ENCODE measurements around the gene SCAF4. TPM values are rescaled to one million over a fixed set of nuclear protein-coding genes. Genes with fewer than 3 reads are reported as not detected.
"Not testable (repeated sequence)": the region's sequence is repeated elsewhere in the genome, so short reads cannot be mapped to it uniquely, and the experiment has no call there.

SCAF4 gene
- total RNA-seq, 2 donors from 2014 or later = 33.3 to 34.2 TPM

- intact Hi-C loops (cut with DNase I, micrococcal nuclease) = no loop called here
- ATAC-seq = no peak
- DNase-seq = no peak
Observed at GRCh38 chr21:31750843-31751242, 18.9 kb upstream of the SCAF4 start.

DNA sequence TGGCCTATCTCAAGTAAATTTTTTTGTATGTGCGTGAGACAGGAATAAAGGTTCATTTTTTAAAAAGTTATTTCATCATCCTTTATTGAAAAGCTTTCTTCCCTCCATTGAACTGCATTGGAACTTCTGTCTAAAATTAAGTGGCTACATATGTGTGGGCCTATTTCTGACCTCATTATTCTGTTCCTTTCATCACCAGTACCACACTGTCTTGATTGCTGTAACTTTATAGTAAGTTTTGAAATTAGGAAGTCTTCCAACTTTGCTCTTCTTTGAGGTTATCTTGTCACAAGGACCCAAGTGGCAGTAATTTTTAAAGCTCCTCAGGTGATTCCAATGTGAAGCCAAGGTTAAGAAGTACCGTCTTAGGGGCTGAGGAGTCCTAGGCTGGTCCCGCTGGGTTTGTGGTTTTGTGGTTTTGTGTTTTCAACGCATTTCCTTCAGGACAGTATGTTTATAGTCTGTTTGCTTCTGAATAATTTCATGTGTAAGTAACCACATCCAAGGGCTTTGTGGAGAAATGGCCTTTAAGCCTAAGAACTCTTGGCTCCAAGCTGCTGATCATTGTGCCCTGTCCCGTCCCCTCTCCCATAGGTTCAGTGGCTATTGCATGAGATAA is 12.4 kb upstream of the SCAF4 start:
- DNase-seq = no peak
- no peak for ATAC-seq
- intact Hi-C loops (cut with DNase I, micrococcal nuclease) = no loop called here

DNA sequence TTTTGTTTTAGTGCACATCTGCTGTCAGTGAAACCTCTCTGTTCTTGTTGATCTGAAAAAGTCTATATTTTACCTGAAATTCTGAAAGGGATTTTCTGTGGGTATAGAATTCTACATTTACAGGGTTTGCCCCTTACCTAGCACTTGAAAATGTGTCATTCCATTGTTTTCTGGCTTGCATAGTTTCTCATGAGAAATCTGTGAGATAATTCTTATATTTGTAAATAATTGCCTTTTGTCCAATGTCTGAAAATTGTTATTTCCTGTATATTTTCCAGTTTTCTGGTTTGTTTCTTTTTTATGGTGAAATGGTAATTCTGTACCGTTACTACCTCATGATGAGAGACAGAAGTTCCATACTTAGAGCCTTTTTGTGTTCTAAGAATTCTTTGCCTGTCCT is 11.8 kb upstream of the SCAF4 start:
- intact Hi-C loops (cut with DNase I, micrococcal nuclease) = no loop called here
- no peak for DNase-seq
- no peak for ATAC-seq

- DNase-seq (no peak), ATAC-seq (no peak)
- intact Hi-C loops (cut with DNase I, micrococcal nuclease) = no loop called here
Observed at GRCh38 chr21:31741116-31741515, 9.2 kb upstream of the SCAF4 start.

GRCh38 chr21:31737586-31738397 is 5.9 kb upstream of the SCAF4 start:
- DNase-seq; ATAC-seq; intact Hi-C loops (cut with DNase I, micrococcal nuclease): not testable (repeated sequence)

GRCh38 chr21:31735511-31735992 is 3.6 kb upstream of the SCAF4 start:
- intact Hi-C loops (cut with DNase I, micrococcal nuclease) = no loop called here
- ATAC-seq (no peak), DNase-seq (no peak)

- ATAC-seq (no peak), DNase-seq (no peak)
- intact Hi-C loops (cut with DNase I, micrococcal nuclease) = no loop called here
Observed at GRCh38 chr21:31733551-31734149, 1.7 kb upstream of the SCAF4 start.

DNA sequence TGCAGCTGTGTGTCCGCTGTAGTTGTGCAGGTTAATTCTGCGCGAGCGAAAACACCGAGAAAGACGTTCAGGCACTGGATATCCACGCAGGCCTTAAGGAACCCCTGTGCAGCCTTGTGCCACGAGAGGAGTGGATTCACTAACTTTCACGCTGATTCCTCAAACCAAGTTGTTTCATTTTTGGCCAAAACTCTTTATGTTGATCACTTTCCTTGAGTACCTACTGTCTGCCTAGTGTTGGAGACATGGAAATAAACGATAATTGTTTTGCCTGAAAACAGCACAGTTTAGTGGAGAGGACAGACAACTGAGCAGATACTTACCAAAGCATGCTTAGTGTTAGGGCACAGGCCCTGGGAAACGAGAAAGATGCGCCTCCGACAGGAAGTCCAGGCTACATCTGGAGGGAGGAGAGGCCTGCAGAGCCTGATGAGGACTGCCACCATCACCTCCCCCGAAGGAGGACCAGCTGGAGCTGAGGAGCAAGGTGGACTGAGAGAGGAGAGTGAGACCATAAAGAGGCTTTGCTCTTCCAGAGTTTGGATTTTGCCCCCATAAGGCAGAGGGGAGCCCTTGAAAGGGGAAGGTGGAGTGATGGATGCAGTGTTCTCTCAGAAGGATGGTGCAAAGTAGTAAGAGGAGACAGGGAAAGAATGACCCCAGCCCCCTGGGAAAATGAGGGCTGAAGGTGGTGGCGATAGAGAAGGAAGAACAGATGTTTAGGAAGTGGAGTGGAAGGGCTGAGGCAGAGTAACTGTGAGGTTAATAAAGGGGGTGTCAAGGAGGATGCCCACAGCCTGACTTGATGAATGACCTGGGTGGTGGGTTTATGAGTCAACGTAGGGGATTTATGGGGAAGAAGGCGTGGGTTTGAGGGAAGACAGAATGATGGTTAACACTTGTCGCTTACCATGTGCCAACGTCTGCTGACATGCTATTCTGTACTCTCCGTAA is 956 bp upstream of the SCAF4 start:
- intact Hi-C loops (cut with DNase I, micrococcal nuclease) = no loop called here
- DNase-seq = peak; percentile 27 to 40
- ATAC-seq = peak; percentile 13

DNA sequence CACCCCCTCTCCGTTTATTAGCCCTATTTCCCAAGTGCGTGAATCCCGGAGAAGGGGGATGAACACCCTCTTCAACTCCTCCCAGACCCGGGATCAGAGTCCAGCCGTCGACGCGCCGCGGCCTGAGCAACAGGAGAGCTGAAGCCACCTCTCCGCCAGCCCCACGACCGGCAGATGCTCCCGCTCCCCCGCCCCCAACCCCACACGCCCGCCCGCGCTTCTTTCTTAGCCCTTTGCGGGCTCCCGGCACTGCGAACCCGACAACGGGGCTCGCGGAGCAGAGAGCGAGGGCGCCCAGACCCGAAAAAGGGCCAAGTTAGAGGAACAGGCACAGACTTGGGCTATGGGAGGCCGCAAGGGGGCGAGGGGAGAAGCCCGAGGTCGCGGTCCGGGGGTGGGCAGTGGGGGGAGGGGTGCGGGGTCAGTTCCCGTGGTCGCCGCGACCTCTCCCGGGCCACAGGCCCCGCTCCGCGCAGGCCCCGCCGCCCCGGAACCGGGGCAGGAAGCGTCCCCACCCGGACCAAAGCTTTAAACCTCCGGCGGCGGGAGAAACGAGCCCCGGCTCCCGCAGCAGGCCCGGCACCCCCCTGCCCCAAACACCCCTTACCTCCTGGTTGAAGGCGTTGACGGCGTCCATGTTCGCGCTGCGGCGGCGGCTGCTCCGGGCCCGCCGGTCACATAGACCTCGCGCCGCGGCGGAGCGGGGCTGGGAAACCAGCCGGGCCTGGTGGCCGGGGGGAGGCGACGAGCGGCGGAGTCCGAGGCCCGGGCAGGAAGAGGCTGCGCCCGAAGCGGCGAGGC is 662 bp downstream of the SCAF4 start:
- DNase-seq (peak; percentile 71 to 81), ATAC-seq (peak; percentile 64)
- intact Hi-C loops (cut with DNase I, micrococcal nuclease) = no loop called here

DNA sequence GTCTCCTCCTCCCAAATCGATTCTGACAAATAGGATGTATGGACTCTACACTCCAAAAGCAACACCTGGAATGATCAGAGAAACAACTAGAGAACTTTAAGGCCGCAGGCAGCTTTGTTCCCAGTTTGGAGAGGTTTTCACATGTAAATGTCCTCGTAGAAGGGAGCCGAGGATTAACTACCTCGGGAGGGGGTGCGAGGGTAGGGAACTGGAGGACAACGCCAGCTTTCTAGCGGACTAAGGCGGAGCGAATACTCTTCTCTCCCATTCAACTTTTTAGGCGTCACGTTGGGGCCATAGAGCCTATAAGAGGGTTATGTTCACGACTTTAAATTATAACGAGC is 1.2 kb downstream of the SCAF4 start:
- peak; percentile 9 for ATAC-seq
- DNase-seq = no peak
- intact Hi-C loops (cut with DNase I, micrococcal nuclease) = no loop called here

- intact Hi-C loops (cut with DNase I, micrococcal nuclease) = no loop called here
- no peak for ATAC-seq
Observed at GRCh38 chr21:31729622-31730343, 2.1 kb downstream of the SCAF4 start.

DNA sequence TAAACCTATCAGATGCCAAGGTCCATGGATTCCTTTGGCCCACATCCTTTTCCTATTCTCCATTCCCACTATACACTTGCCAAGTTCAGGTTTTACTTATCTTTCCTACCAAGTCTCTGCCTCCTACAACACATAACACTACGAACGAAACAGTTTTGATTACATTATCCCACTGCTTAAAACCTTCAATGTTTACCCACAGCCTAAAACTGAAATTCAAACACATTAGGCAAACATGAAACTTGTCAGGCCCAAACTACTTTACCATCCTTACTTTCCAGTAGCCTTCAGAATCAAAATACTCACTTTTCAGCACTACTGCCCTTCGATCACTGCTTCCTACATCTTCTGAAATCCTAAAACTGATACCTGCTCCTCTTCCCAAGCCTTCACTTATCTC is 3.0 kb downstream of the SCAF4 start:
- intact Hi-C loops (cut with DNase I, micrococcal nuclease) = no loop called here
- no peak for ATAC-seq
- DNase-seq = no peak

More at GRCh38 chr21:31729622-31730343, 2.1 kb downstream of the SCAF4 start:
- no peak for DNase-seq

GRCh38 chr21:31728191-31728590 is 3.7 kb downstream of the SCAF4 start:
- no peak for DNase-seq
- no peak for ATAC-seq
- intact Hi-C loops (cut with DNase I, micrococcal nuclease) = no loop called here

GRCh38 chr21:31727181-31727580 is 4.7 kb downstream of the SCAF4 start:
- DNase-seq (no peak), ATAC-seq (no peak)
- intact Hi-C loops (cut with DNase I, micrococcal nuclease) = no loop called here

DNA sequence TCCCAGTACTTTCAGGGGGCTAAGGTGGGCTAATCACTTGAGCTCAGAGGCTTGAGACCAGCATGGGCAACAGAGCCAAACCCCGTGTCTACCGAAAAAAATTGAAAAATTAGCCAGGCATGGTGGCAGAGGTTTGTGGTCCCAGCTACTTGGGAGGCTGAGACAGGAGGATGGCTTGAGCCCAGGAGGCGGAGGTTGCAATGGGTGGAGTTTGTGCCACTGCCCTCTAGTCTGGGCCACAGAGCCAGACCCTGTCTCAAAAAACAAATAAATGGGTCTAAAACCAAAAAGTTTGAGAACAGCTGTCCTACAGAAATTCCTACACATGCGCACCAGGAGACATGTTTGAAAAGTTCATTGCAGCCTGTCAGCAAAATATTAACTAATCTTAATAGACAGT is 5.5 kb downstream of the SCAF4 start:
- intact Hi-C loops (cut with DNase I, micrococcal nuclease) = no loop called here
- ATAC-seq = no peak
- DNase-seq = no peak

DNA sequence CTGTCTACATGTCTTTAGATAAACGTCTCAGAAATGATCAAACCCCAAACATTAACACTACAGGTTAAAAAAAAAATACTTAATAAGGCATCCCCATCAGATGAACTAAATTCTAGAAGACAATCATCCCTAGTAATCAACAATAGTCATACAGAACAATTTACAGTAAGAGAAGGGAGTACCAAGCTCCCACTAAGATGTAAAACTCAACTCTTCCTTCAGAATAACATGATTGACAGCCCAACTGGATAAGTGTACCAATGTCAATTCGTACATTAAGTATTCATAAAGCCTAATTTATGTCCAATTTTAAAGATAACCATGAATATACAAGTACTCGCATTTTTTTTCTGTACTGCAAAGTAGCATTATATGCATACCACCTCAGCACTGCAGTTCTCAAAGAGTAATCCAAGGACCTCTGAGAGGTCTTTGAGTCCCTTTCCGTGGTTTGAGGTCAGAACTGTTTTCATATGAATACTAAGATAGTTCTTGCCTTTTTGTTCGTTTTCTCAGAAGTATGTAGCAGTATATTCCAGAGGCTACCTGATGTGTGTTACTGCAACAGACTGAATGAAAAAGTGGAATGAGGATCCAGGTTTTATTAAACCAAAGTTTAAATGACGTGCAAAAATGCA is 6.6 kb downstream of the SCAF4 start:
- ATAC-seq (no peak), DNase-seq (no peak)
- intact Hi-C loops (cut with DNase I, micrococcal nuclease) = no loop called here

DNA sequence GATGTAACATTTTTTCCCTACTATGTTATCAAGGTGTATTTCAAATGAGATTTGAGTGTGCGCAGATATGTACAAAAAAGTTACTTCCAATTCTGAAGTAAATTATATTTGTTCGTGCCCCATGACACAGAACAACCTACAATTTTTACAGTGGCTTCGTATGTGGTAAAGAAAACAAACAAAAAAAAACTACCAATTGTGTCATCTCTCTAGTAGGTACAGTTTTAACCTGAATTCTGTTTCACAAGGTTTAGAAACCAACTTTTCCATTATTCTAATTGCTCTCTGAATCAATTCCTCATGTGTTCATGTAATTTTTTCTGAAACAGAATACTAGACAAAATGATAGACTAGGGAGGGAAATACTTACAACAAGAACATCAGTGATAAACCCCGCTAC is 7.4 kb downstream of the SCAF4 start:
- ATAC-seq (no peak), DNase-seq (no peak)
- intact Hi-C loops (cut with DNase I, micrococcal nuclease) = no loop called here
